Fibroblast of skin of back (primary cell): Measurements from ENCODE around the gene PCDHGB2. TPM values are rescaled to one million over a fixed set of nuclear protein-coding genes. Genes with fewer than 3 reads are reported as not detected.
A peak's percentile ranks its signal among the peaks of the same experiment; 100 is the strongest.
"Not testable (repeated sequence)": the region's sequence is repeated elsewhere in the genome, so short reads cannot be mapped to it uniquely, and the experiment has no call there.

Source experiments
- DNase-seq: peaks from one replicate; pipeline ENCODE4 v3.0.0-alpha.2; 2013
- polyA plus RNA-seq, 2 experiments: library from polyadenylated mRNA; unstranded; fragments of 120-200 nt; gene quantifications; one replicate each; pipeline ENCODE4 v1.2.1, GENCODE V29; 2013; ENCODE audit not compliant: insufficient read length in 2 of 2

PCDHGB2 gene
- polyA plus RNA-seq (2013, experiment 1 of 2; ENCODE audit: insufficient read length): 1.8 TPM
- polyA plus RNA-seq (2013, experiment 2 of 2; ENCODE audit: insufficient read length): 3.4 TPM

DNA sequence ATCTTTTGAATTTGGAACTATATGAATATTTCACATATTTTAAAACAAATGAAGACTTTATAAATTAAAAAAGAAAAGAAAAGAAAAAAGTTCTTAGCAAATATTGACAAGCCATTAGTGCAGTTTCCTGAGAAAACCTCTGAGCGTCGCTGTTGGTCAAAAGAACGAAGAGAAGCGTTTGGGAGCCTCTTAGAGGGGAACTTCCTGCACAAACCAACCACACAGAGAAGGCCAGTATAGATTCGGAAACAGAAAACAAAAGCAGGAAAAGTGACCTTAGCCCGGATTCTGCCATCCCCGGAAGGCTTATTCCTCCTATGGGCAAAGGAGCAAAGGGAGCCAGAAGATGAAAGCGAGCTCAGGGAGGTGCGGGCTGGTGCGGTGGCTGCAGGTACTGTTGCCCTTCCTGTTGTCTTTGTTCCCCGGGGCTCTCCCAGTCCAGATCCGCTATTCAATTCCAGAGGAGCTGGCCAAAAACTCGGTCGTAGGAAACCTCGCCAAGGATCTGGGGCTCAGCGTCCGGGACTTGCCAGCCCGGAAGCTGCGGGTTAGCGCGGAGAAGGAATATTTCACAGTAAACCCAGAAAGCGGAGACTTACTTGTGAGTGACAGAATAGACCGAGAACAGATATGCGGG lies at the start of gene PCDHGB2:
PCDHGB2 (plus strand) TSS at position 205 of the 637 bp plus-strand sequence; CDS start at position 347, 142 bp downstream.
- peak; percentile 50 for DNase-seq

DNA sequence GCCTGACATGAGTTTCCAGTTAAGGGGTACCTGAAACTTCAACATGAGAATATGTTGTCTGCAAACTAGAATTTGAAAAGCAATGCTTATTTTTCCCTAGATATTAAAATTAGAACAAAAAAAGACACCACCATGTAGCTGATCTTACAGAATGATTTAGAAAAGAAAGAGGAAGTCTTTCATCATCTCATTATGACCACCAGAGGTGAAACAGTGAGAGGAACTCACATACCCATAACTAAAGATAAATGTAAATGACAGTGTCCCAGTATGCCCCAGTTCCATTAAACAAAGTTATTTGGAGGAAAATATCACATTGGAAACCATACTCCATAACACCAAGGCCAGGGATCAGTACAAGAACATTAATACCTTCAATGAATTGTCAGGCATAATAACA lies 46.1 kb upstream of the PCDHGB2 start:
- no peak for DNase-seq

DNA sequence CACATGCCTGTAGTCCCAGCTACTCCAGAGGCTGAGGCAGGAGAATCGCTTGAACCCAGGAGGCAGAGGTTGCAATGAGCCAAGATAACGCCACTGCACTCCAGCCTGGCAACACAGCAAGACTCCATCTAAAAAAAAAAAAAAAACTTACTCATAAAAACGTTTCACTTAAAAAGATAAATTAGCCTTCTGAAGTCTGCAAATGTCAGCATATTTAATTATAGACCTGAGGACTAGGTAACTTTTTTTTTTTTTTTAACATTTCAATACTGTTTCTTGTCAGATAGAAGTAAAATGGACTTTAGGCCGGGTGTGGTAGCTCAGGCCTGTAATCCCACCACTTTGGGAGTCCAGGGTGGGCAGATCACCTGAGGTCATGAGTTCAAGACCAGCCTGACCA lies 42.8 kb upstream of the PCDHGB2 start:
- DNase-seq: not testable (repeated sequence)

DNA sequence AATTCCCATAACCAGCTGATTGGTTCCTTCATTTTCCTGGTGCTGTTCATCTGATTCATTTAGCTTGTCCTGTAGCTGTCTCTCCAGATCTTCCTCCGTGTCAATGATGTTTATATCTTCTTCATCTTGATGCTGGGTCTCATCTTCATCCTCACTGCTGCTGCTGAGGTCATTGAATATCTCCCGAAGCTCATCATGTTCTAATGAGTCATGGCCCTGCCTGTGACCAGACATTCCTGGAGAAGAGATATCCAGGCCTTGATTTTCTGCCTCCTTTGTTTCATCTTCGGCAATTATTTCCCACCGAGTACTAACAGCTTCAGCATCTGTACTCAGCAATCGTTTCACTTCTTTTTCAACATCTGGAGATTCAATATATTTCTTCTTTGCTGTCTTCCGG lies 40.6 kb upstream of the PCDHGB2 start:
- no peak for DNase-seq

DNA sequence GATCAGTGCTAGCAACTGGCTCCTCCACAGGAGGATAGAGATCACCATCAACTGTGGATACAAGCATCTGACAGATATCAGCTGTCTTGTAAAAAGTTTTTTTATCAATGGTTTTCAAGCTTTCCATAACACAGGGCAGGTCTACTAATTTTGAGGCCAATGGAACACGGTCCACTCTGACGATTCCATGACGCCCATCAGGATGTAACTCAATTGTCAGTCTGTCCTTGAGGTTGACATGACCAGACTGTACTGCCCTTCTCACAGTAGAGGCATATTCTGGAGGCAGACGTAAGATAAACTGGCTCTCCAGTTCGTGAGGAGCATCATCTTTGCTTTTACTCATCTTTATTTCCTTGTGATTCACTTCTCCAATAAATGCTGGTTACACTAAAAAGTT lies 40.1 kb upstream of the PCDHGB2 start:
- DNase-seq: no peak

DNA sequence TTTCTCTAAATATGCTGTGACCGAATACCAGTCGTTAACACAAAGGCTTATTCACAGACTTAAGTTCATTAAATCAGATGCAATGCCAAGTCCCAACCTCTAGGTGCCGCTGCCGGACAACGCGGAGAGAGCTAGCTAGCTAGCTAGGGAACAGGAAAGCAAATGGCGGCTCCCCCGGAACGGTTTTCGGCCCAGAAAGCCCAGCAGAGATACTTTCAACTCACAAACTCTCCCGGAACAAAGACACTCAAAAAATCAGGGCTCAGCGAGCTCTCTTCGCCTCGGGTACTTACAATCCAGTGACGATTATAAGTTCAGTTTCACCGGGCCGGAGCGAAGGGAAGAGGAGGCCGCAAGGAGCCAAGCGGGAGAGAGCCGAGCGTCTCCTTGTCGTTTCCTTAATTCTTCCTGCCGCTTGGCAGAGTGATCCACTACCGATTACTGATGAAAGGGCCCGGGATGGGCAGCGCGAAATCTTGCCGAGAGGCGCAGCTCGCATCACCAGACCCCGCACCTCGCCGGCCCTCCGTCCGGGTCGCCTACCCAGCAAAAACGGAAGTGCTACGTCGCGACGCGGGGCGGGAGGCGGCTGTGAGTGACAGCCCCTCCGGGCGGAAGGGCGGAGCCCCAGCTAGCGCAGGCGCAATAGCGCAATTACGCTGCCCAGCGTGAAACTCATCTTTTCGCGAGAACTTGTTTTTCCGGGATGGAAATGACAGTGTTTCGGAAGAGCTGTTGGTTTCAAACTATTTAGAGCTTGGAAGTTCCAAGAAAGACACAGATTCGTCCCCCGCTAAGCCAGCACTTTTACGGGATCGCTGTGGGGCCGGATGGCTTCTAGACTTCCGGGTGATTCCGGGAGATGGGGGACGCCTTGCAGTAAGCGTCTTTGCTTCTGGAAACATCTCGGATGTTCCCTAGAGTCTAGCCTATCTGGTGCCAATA lies 39.3 kb upstream of the PCDHGB2 start, which contains the start of gene TAF7:
TAF7 (minus strand) TSS at position 560 of the 945 bp plus-strand sequence. CDS start 740 bp downstream, outside the sequence.
- DNase-seq: peak; percentile 91

DNA sequence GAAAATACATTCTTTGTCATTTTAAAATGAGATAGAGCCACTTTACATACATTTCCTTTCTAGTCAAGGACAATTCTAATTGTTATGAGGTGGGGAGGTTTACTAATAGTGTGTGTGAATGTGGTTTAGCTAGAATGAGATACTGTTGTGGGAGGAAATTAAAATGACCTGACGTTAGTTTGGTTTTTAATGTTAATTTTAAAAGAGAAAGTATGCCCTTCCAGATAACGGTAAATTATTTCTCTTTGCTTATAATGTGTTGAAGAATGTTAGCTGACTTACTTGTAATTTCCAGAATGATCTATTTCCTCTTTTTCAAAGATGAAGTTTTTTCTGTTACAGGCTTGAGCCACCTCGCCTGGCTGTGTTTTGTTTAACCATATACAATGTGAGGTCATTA lies 37.5 kb upstream of the PCDHGB2 start:
- no peak for DNase-seq

DNA sequence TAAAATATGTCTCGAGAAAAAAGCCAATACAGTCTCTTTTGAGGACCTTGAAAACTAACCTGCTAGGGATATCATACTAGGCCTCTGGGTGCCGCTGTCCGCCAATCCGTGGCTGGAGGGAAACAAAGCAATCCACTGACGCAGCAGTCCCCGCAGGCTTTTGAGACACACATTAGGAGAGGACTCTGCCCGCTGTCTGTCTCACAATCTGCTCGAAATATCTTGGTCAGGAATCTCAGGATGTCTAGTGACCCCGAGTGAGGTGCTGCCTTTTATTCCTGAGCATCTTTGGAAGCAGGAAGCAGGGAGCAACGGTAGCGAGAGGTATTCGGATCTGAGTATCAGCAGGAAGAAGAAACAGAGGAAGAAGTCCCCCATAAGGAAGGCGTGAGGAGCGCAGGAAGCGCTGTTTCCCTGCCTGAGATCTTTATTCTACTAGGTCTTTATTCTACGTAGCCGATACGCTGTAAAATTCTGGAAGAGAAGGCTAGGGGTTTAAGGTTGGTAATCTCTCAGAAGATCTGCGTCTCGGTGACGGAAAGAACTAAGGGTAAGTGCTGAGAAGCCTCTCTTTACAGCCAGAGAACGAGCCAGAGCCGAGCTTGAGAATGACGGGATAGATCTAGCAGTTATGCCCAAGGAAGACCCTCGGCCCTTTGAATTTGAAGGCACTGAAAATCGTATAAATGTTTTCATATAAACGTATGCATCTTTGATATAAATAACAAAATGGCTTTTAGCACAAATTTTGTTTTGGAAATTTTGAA lies 33.5 kb upstream of the PCDHGB2 start:
- peak; percentile 76 for DNase-seq

DNA sequence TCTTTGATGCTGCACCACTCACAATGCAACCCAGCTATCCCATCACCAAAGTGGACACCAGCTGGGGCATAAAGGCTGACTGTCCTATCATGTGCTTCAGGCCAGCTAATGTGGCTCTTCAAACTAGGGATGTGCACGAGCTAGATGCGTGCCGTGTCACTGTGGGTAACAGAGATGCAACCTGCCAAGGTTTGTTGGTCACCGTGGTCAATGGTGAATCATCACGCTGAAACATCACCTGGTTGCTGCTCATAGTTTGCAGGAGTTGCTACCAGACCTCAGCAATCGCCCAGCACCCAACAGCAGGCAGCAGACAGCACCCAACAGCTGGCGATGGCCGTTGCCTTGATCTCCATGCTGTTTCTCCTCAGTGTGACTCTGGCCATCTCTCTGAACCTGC lies 31.6 kb upstream of the PCDHGB2 start:
- no peak for DNase-seq

DNA sequence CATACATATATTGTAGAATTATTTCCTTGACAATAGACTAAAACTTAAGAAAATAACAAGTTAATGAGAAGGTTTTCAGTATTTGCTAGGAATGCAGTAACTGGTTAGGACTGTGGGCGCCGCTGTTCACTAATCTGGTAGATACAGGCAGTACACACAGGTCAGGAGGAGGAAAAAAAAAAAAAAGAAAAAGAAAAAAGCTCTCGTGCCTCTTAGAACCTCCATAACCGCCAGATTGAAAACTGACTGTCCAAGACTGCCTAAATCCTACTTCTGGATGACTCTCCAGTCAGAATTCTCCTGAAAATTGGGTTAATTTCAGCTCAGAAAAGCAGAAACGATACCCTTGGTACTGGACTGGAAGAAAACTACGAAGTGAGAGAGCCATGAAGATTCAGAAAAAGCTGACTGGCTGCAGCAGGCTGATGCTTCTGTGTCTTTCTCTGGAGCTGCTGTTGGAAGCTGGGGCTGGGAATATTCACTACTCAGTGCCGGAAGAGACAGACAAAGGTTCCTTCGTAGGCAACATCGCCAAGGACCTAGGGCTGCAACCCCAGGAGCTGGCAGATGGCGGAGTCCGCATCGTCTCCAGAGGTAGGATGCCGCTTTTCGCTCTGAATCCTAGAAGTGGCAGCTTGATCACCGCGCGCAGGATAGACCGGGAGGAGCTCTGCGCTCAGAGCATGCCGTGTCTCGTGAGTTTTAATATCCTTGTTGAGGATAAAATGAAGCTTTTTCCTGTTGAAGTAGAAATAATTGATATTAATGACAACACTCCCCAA lies 29.3 kb upstream of the PCDHGB2 start, which contains the start of gene PCDHGA1:
PCDHGA1 (plus strand) TSS at position 216 of the 782 bp plus-strand sequence.
- DNase-seq: peak; percentile 43

DNA sequence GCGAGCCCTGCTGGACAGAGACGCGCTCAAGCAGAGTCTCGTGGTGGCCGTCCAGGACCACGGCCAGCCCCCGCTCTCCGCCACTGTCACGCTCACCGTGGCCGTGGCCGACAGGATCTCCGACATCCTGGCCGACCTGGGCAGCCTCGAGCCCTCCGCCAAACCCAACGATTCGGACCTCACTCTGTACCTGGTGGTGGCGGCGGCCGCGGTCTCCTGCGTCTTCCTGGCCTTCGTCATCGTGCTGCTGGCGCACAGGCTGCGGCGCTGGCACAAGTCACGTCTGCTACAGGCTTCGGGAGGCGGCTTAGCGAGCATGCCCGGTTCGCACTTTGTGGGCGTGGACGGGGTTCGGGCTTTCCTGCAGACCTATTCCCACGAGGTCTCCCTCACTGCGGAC lies 27.2 kb upstream of the PCDHGB2 start:
- not testable (repeated sequence) for DNase-seq

DNA sequence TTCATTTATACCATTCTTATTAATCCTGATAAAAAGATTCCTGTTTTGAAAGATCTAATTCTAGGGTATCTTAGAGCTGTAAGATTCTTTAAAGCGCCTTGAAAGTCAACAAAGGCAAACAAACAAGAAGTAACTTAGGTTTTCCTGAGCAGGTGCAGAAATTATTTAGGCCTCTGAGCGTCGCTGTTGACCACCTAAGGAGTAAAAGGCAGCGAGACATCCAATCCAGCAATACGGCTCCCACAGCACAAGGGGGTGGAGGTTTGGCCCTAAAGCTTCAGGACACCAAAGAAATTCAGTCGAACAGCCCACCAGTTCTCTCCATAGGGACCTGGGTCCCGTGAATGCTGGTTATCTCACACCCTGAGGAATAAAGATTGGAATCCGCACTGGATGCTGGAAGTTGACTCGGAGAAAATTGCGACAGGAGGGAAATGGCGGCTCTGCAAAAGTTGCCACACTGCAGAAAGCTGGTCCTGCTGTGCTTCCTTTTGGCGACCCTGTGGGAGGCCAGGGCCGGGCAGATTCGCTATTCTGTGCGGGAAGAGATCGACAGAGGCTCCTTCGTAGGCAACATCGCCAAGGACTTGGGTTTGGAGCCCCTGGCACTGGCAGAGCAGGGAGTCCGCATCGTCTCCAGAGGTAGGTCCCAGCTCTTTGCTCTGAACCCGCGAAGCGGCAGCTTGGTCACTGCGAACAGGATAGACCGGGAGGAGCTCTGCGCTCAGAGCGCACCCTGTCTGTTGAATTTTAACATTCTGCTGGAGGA lies 21.1 kb upstream of the PCDHGB2 start, which contains the start of gene PCDHGA2:
PCDHGA2 (plus strand) TSS at position 223 of the 769 bp plus-strand sequence.
- peak; percentile 62 for DNase-seq

DNA sequence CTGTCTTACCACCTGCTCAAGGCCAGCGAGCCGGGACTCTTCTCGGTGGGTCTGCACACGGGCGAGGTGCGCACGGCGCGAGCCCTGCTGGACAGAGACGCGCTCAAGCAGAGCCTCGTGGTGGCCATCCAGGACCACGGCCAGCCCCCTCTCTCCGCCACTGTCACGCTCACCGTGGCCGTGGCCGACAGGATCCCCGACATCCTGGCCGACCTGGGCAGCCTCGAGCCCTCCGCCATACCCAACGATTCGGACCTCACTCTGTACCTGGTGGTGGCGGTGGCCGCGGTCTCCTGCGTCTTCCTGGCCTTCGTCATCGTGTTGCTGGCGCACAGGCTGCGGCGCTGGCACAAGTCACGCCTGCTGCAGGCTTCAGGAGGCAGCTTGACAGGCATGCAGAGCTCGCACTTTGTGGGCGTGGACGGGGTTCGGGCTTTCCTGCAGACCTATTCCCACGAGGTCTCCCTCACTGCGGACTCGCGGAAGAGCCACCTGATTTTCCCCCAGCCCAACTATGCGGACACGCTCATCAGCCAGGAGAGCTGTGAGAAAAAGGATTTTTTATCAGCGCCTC lies 18.9 kb upstream of the PCDHGB2 start:
- DNase-seq: not testable (repeated sequence)

DNA sequence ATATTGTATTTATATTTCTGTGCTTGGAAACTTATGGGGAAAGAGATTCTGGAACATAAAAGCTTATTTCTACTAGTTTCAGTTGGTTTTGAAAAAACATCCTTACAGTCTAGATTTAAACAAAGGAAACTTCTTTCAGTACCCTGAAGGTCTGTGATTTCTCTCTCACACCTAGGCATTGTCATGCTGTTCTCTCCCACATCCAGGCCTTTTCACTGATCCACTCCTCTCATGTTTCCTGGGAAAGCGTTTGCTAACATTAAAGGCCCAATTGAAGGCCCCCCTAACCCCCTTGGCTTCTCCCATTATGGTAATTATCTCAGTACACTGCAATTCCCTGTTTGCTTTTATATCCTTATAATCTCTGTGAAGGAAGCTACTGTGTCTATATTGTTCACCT lies 17.0 kb upstream of the PCDHGB2 start:
- DNase-seq: no peak

DNA sequence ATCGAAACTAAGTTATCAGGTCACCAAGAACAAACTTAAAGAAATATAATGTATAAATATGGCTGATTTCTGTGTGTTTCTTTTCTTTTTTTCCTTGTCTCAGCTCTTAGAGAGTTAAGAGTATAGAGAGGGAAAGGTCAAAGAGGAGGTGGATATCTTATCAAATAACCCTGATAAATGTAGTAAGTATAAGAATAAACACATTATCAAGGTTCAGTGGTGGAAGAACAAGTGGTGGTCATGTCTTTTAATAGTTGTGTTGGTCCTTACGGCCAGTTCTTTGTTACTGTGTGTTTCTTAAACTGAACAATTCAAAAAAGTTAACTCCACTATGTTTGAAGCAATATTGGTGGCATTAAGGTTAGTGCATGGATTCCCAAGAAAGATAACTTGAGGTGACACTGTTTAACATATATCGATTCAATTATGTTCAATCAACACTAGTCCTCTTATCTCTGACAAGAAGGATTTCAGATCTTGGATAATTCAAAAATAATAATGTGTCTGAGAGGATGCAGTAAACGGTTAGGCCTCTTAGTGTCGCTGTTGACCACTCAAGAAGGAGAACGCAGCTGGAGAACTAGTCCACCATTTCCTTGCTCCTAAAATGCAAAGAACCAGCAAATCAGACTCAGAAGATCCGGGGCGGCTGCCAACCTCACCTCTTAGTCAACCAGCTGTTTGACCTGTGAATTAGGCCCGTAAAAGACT lies 16.4 kb upstream of the PCDHGB2 start, which contains the start of gene PCDHGA3:
PCDHGA3 (plus strand) TSS at position 588 of the 711 bp plus-strand sequence. CDS start 205 bp downstream, outside the sequence.
- DNase-seq: peak; percentile 54

DNA sequence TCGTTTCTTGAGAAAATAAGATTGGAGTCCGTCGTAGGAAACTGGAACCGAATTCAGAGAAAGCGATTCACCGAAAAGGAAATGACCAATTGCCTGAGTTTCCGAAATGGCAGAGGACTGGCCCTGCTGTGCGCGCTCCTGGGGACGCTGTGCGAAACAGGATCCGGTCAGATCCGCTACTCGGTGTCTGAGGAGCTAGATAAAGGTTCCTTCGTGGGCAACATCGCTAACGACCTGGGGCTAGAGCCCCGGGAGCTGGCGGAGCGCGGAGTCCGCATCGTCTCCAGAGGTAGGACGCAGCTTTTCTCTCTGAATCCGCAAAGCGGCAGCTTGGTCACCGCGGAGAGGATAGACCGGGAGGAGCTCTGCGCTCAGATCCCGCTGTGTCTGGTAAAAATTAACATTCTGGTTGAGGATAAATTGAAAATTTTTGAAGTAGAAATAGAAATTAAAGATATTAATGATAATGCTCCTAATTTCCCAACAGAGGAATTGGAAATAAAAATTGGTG lies 15.8 kb upstream of the PCDHGB2 start:
- no peak for DNase-seq

DNA sequence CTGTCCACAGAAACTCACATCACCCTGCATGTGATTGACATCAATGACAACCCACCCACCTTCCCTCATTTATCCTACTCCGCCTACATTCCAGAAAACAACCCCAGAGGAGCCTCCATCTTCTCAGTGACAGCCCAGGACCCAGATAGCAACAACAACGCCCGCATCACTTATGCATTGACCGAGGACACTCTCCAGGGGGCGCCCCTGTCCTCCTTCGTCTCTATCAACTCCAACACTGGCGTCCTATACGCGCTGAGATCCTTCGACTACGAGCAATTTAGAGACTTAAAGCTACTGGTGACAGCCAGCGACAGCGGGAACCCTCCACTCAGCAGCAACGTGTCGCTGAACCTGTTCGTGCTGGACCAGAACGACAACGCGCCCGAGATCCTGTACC lies 14.5 kb upstream of the PCDHGB2 start:
- no peak for DNase-seq

DNA sequence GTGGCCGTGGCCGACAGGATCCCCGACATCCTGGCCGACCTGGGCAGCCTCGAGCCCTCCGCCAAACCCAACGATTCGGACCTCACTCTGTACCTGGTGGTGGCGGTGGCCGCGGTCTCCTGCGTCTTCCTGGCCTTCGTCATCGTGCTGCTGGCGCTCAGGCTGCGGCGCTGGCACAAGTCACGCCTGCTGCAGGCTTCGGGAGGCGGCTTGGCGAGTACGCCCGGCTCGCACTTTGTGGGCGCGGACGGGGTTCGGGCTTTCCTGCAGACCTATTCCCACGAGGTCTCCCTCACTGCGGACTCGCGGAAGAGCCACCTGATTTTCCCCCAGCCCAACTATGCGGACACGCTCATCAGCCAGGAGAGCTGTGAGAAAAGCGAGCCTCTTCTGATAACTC lies 13.8 kb upstream of the PCDHGB2 start:
- not testable (repeated sequence) for DNase-seq

DNA sequence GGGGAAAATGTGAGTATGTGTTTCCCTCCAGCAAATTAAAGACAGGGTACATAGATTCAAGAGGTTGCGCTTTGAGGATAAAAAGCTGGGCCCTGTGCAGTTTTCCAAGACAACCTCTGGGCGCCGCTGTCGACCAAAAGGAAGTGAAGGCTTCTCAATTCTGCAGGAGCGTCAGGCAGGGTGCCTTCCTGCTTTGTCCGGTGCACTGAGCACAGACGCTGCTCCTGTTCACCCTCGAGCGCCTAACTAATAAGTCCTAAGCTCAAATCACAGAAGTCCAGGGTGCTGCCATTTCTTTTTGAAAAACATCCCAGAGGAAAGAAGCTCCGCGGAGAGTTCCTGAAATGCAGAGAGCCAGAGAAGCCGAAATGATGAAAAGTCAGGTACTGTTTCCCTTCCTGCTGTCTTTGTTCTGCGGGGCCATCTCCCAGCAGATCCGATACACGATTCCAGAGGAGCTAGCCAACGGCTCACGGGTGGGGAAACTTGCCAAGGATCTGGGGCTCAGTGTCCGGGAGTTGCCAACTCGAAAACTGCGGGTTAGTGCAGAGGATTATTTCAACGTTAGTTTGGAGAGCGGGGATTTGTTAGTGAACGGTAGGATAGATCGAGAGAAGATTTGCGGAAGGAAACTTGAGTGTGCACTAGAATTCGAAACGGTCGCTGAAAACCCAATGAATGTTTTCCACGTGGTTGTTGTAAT lies 9.7 kb upstream of the PCDHGB2 start, which contains the start of gene PCDHGB1:
PCDHGB1 (plus strand) TSS at position 183 of the 703 bp plus-strand sequence; CDS start at position 345, 162 bp downstream.
- DNase-seq: peak; percentile 69
